NB4 (cell line): ENCODE measurements around the gene OSBPL1A.

Source experiments
- POLR2A ChIP-seq: IDR thresholded peaks from 2 replicates; pipeline ENCODE4 v1.6.1; 2011; ENCODE audit warnings: mild to moderate bottlenecking; ENCODE audit not compliant: insufficient read length; ENCODE audit errors: extremely low read depth
- TF ChIP-seq, protein P1 (sequence below): IDR thresholded peaks from one replicate; pipeline ENCODE4 v1.5.1; 2012; ENCODE audit warnings: low read depth, low read length

- TF ChIP-seq POLR2A = no peak
- TF ChIP-seq, protein P1, sequence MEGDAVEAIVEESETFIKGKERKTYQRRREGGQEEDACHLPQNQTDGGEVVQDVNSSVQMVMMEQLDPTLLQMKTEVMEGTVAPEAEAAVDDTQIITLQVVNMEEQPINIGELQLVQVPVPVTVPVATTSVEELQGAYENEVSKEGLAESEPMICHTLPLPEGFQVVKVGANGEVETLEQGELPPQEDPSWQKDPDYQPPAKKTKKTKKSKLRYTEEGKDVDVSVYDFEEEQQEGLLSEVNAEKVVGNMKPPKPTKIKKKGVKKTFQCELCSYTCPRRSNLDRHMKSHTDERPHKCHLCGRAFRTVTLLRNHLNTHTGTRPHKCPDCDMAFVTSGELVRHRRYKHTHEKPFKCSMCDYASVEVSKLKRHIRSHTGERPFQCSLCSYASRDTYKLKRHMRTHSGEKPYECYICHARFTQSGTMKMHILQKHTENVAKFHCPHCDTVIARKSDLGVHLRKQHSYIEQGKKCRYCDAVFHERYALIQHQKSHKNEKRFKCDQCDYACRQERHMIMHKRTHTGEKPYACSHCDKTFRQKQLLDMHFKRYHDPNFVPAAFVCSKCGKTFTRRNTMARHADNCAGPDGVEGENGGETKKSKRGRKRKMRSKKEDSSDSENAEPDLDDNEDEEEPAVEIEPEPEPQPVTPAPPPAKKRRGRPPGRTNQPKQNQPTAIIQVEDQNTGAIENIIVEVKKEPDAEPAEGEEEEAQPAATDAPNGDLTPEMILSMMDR = no peak
Observed at GRCh38 chr18:24231773-24232735, 165.6 kb downstream of the OSBPL1A start.
